ENCODE data around the gene LAMP1.

Gene LAMP1

GRCh38 chr13:113319371-113319770, 22.3 kb downstream of the LAMP1 start:
- TF ChIP-seq POLR2AphosphoS5 (IDR thresholded peaks at IDR 0.05; ENCODE audit: borderline replicate concordance, low read depth, low read length) (no peak), FOXP2 (optimal IDR thresholded peaks at IDR 0.05; ENCODE audit: control extremely low read depth, extremely low read length, insufficient read depth) (no peak), EZH2 (IDR thresholded peaks at IDR 0.05) (no peak)
- no peak for DNase-seq (ENCODE audit: low read depth, low spot score)
- H3K4me3 ChIP-seq: no peak overlapping the region
- no peak overlapping the region for H3K27ac ChIP-seq
- peaks cover 34% of the 10 kb centered on the region for H3K36me3 ChIP-seq (ENCODE audit: insufficient read depth, low read length)
- H3K9me3 ChIP-seq (ENCODE audit: low read depth, low read length): no peaks in the 10 kb centered on the region
- H3K9ac ChIP-seq (ENCODE audit: insufficient read length): no peak overlapping the region

GRCh38 chr13:113320226-113320875, 23.3 kb downstream of the LAMP1 start:
- no peaks in the 10 kb centered on the region for H3K9me3 ChIP-seq (ENCODE audit: low read depth, low read length)
- no peak for DNase-seq (ENCODE audit: low read depth, low spot score)
- H3K9ac ChIP-seq (ENCODE audit: insufficient read length): no peak overlapping the region
- no peak overlapping the region for H3K27ac ChIP-seq
- no peak overlapping the region for H3K4me3 ChIP-seq
- TF ChIP-seq EZH2 (IDR thresholded peaks at IDR 0.05) (no peak), POLR2AphosphoS5 (IDR thresholded peaks at IDR 0.05; ENCODE audit: borderline replicate concordance, low read depth, low read length) (no peak), FOXP2 (optimal IDR thresholded peaks at IDR 0.05; ENCODE audit: control extremely low read depth, extremely low read length, insufficient read depth) (no peak)
- H3K36me3 ChIP-seq (ENCODE audit: insufficient read depth, low read length): peaks cover 34% of the 10 kb centered on the region

- TF ChIP-seq EZH2 (IDR thresholded peaks at IDR 0.05): no peak
- TF ChIP-seq FOXP2 (optimal IDR thresholded peaks at IDR 0.05; ENCODE audit: control extremely low read depth, extremely low read length, insufficient read depth): no peak
- TF ChIP-seq POLR2AphosphoS5 (IDR thresholded peaks at IDR 0.05; ENCODE audit: borderline replicate concordance, low read depth, low read length): no peak
- no peak for DNase-seq (ENCODE audit: low read depth, low spot score)
- Histone ChIP-seq H3K36me3 (ENCODE audit: insufficient read depth, low read length) (peaks cover 34% of the 10 kb centered on the region), H3K9ac (ENCODE audit: insufficient read length) (no peak overlapping the region), H3K4me3 (no peak overlapping the region), H3K27ac (no peak overlapping the region), H3K9me3 (ENCODE audit: low read depth, low read length) (no peaks in the 10 kb centered on the region)
Observed at GRCh38 chr13:113321546-113321945, 24.5 kb downstream of the LAMP1 start.

GRCh38 chr13:113322043-113322461, 25.0 kb downstream of the LAMP1 start:
- DNase-seq (ENCODE audit: low read depth, low spot score): no peak
- H3K4me3 ChIP-seq: no peak overlapping the region
- H3K9me3 ChIP-seq (ENCODE audit: low read depth, low read length): no peaks in the 10 kb centered on the region
- H3K27ac ChIP-seq: no peak overlapping the region
- TF ChIP-seq FOXP2 (optimal IDR thresholded peaks at IDR 0.05; ENCODE audit: control extremely low read depth, extremely low read length, insufficient read depth): no peak
- TF ChIP-seq POLR2AphosphoS5 (IDR thresholded peaks at IDR 0.05; ENCODE audit: borderline replicate concordance, low read depth, low read length): no peak
- TF ChIP-seq EZH2 (IDR thresholded peaks at IDR 0.05): no peak
- H3K36me3 ChIP-seq (ENCODE audit: insufficient read depth, low read length): peaks cover 34% of the 10 kb centered on the region
- no peak overlapping the region for H3K9ac ChIP-seq (ENCODE audit: insufficient read length)

GRCh38 chr13:113322890-113323651, 26.0 kb downstream of the LAMP1 start:
- Histone ChIP-seq H3K9ac (ENCODE audit: insufficient read length) (no peak overlapping the region), H3K9me3 (ENCODE audit: low read depth, low read length) (no peaks in the 10 kb centered on the region), H3K27ac (no peak overlapping the region), H3K36me3 (ENCODE audit: insufficient read depth, low read length) (peaks cover 31% of the 10 kb centered on the region), H3K4me3 (no peak overlapping the region)
- TF ChIP-seq POLR2AphosphoS5 (IDR thresholded peaks at IDR 0.05; ENCODE audit: borderline replicate concordance, low read depth, low read length): no peak
- TF ChIP-seq EZH2 (IDR thresholded peaks at IDR 0.05): no peak
- TF ChIP-seq FOXP2 (optimal IDR thresholded peaks at IDR 0.05; ENCODE audit: control extremely low read depth, extremely low read length, insufficient read depth): no peak
- no peak for DNase-seq (ENCODE audit: low read depth, low spot score)

- Histone ChIP-seq H3K9me3 (ENCODE audit: low read depth, low read length) (no peaks in the 10 kb centered on the region), H3K9ac (ENCODE audit: insufficient read length) (no peak overlapping the region), H3K27ac (no peak overlapping the region), H3K4me3 (no peak overlapping the region), H3K36me3 (ENCODE audit: insufficient read depth, low read length) (peaks cover 31% of the 10 kb centered on the region)
- TF ChIP-seq EZH2 (IDR thresholded peaks at IDR 0.05): no peak
- no peak for TF ChIP-seq POLR2AphosphoS5 (IDR thresholded peaks at IDR 0.05; ENCODE audit: borderline replicate concordance, low read depth, low read length)
- TF ChIP-seq FOXP2 (optimal IDR thresholded peaks at IDR 0.05; ENCODE audit: control extremely low read depth, extremely low read length, insufficient read depth): no peak
- DNase-seq (ENCODE audit: low read depth, low spot score): no peak
Observed at GRCh38 chr13:113323869-113324268, 26.8 kb downstream of the LAMP1 start.

GRCh38 chr13:113324398-113324797, 27.4 kb downstream of the LAMP1 start:
- no peak for DNase-seq (ENCODE audit: low read depth, low spot score)
- no peak overlapping the region for H3K27ac ChIP-seq
- no peaks in the 10 kb centered on the region for H3K9me3 ChIP-seq (ENCODE audit: low read depth, low read length)
- H3K4me3 ChIP-seq: no peak overlapping the region
- TF ChIP-seq FOXP2 (optimal IDR thresholded peaks at IDR 0.05; ENCODE audit: control extremely low read depth, extremely low read length, insufficient read depth) (no peak), POLR2AphosphoS5 (IDR thresholded peaks at IDR 0.05; ENCODE audit: borderline replicate concordance, low read depth, low read length) (no peak), EZH2 (IDR thresholded peaks at IDR 0.05) (no peak)
- peaks cover 31% of the 10 kb centered on the region for H3K36me3 ChIP-seq (ENCODE audit: insufficient read depth, low read length)
- no peak overlapping the region for H3K9ac ChIP-seq (ENCODE audit: insufficient read length)

GRCh38 chr13:113325779-113326178, 28.7 kb downstream of the LAMP1 start:
- no peak overlapping the region for H3K4me3 ChIP-seq
- no peak for TF ChIP-seq EZH2 (IDR thresholded peaks at IDR 0.05)
- no peak for TF ChIP-seq POLR2AphosphoS5 (IDR thresholded peaks at IDR 0.05; ENCODE audit: borderline replicate concordance, low read depth, low read length)
- no peak for TF ChIP-seq FOXP2 (optimal IDR thresholded peaks at IDR 0.05; ENCODE audit: control extremely low read depth, extremely low read length, insufficient read depth)

More at GRCh38 chr13:113325779-113326178, 28.7 kb downstream of the LAMP1 start:
- no peak overlapping the region for H3K27ac ChIP-seq
- DNase-seq (ENCODE audit: low read depth, low spot score): no peak
- no peak overlapping the region for H3K9ac ChIP-seq (ENCODE audit: insufficient read length)
- no peaks in the 10 kb centered on the region for H3K9me3 ChIP-seq (ENCODE audit: low read depth, low read length)
- peaks cover 28% of the 10 kb centered on the region for H3K36me3 ChIP-seq (ENCODE audit: insufficient read depth, low read length)

All from SK-N-MC (cell line).